Measurements from ENCODE around the gene SHROOM4. TPM values are rescaled to one million over a fixed set of nuclear protein-coding genes. Genes with fewer than 3 reads are reported as not detected.

SHROOM4 gene
- total RNA-seq, 1 experiment from 2014 or later = 0.13 TPM

DNA sequence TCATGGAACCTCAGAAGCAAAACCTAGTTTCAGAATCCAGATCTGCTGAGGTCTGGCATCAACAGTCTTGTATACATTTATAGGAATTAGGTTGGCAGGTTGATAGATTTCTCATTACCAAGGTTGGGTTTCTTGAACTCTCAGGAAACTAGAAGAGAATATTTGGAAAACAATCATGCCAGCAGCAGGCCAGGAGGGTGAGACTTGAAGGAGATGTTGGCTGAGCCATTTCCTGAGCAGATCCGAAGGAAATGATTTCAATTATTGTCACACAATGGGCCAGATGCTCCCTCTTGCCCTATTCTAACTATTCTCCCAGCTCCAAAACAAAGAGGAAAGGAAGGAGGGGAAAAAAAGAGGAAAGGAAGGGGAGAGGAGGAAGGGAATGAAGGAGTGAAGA, 45.2 kb downstream of the SHROOM4 start:
- Histone ChIP-seq H3K36me3 (ENCODE audit: control insufficient read depth, insufficient read depth, low read length) (no peaks in the 10 kb centered on the region), H3K27me3 (ENCODE audit: control insufficient read depth, insufficient read depth, low read length) (no peaks in the 10 kb centered on the region), H3K4me1 (ENCODE audit: control insufficient read depth, insufficient read depth, low read length) (no peaks in the 10 kb centered on the region), H3K9me3 (ENCODE audit: control insufficient read depth, insufficient read depth, low read depth, low read length) (no peaks in the 10 kb centered on the region), H3K27ac (ENCODE audit: low read length) (no peak overlapping the region), H3K4me3 (ENCODE audit: low read depth in 2 of 2, low read length in 2 of 2) (no peak overlapping the region)
- in situ Hi-C loops (cut with HindIII; ENCODE audit: low pct_unique_long_range_greater_than_20kb, low sequenced_read_pairs) = no loop called here
- no peak for ATAC-seq
- no TSS peak for BruUV-seq (replicated peaks)
- no peak for DNase-seq (ENCODE audit: low read depth, low spot score)
- ChIA-PET CTCF (no interaction called here), POLR2A (no interaction called here)
- TF ChIP-seq, protein P1, sequence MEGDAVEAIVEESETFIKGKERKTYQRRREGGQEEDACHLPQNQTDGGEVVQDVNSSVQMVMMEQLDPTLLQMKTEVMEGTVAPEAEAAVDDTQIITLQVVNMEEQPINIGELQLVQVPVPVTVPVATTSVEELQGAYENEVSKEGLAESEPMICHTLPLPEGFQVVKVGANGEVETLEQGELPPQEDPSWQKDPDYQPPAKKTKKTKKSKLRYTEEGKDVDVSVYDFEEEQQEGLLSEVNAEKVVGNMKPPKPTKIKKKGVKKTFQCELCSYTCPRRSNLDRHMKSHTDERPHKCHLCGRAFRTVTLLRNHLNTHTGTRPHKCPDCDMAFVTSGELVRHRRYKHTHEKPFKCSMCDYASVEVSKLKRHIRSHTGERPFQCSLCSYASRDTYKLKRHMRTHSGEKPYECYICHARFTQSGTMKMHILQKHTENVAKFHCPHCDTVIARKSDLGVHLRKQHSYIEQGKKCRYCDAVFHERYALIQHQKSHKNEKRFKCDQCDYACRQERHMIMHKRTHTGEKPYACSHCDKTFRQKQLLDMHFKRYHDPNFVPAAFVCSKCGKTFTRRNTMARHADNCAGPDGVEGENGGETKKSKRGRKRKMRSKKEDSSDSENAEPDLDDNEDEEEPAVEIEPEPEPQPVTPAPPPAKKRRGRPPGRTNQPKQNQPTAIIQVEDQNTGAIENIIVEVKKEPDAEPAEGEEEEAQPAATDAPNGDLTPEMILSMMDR (IDR thresholded peaks at IDR 0.05) = no peak
- no peak for TF ChIP-seq POLR2AphosphoS5 (IDR thresholded peaks at IDR 0.05; ENCODE audit: low read depth, low read length)
- TF ChIP-seq SIN3A (IDR thresholded peaks at IDR 0.05; ENCODE audit: borderline replicate concordance, insufficient read depth, low read depth, low read length) = no peak
- TF ChIP-seq TCF7L2 (IDR thresholded peaks at IDR 0.05; ENCODE audit: low read depth, low read length) = no peak
- TF ChIP-seq REST (IDR thresholded peaks at IDR 0.05; ENCODE audit: insufficient read depth in 1 of 2, low read depth in 2 of 2, low read length in 1 of 2) = no peak
- intact Hi-C loops (cut with micrococcal nuclease; ENCODE audit: unreplicated experiment) = no loop called here

DNA sequence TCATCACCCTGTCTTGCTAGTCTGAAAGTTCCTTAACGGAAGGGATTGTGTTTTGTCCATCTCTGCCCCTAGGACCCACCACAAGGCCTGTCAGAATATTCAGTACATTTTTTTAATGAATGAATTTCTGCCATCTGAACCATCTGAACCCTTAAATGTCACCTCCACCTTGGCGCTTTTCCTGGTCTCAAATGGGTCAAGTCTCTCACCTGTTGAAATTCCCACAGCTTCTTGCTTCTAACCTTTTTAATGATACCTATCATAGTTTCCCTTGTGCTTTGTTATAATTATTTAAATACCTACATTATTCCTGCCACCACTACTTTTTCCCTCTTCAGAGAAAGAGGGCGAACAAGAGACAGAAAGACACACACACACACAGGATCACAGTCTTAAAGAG, 48.0 kb downstream of the SHROOM4 start:
- no TSS peak for BruUV-seq (replicated peaks)
- CTCF ChIA-PET = no interaction called here
- DNase-seq (ENCODE audit: low read depth, low spot score) = no peak
- Histone ChIP-seq H3K9me3 (ENCODE audit: control insufficient read depth, insufficient read depth, low read depth, low read length) (no peaks in the 10 kb centered on the region), H3K4me3 (ENCODE audit: low read depth in 2 of 2, low read length in 2 of 2) (no peak overlapping the region), H3K27ac (ENCODE audit: low read length) (no peak overlapping the region), H3K4me1 (ENCODE audit: control insufficient read depth, insufficient read depth, low read length) (no peaks in the 10 kb centered on the region), H3K27me3 (ENCODE audit: control insufficient read depth, insufficient read depth, low read length) (no peaks in the 10 kb centered on the region), H3K36me3 (ENCODE audit: control insufficient read depth, insufficient read depth, low read length) (no peaks in the 10 kb centered on the region)
- in situ Hi-C loops (cut with HindIII; ENCODE audit: low pct_unique_long_range_greater_than_20kb, low sequenced_read_pairs) = no loop called here
- intact Hi-C loops (cut with micrococcal nuclease; ENCODE audit: unreplicated experiment) = no loop called here
- ATAC-seq = no peak
- POLR2A ChIA-PET = no interaction called here
- TF ChIP-seq SIN3A (IDR thresholded peaks at IDR 0.05; ENCODE audit: borderline replicate concordance, insufficient read depth, low read depth, low read length) (no peak), TCF7L2 (IDR thresholded peaks at IDR 0.05; ENCODE audit: low read depth, low read length) (no peak), POLR2AphosphoS5 (IDR thresholded peaks at IDR 0.05; ENCODE audit: low read depth, low read length) (no peak), REST (IDR thresholded peaks at IDR 0.05; ENCODE audit: insufficient read depth in 1 of 2, low read depth in 2 of 2, low read length in 1 of 2) (no peak)
- TF ChIP-seq, protein P1 (IDR thresholded peaks at IDR 0.05) = no peak

Data from Panc1 (cell line).